Ectodermal cell (in vitro differentiated cells): ENCODE measurements around the gene LHFPL6.

Experiments
- H3K27ac ChIP-seq: 2 replicates; pipeline ENCODE4 v1.7.0; 2013; ENCODE audit warnings: mild to moderate bottlenecking, low read depth, low read length; ENCODE audit not compliant: insufficient read depth, poor library complexity, severe bottlenecking
- H3K27me3 ChIP-seq: 2 replicates; pipeline ENCODE4 v1.7.0; 2013; ENCODE audit warnings: mild to moderate bottlenecking, low read length; ENCODE audit not compliant: insufficient read depth, control insufficient read depth, poor library complexity, severe bottlenecking
- H3K36me3 ChIP-seq: one replicate; pipeline ENCODE4 v1.7.0; 2013; ENCODE audit warnings: low read length; ENCODE audit not compliant: control insufficient read depth, insufficient read depth
- H3K4me1 ChIP-seq: one replicate; pipeline ENCODE4 v1.7.0; 2013; ENCODE audit warnings: low read length; ENCODE audit not compliant: control insufficient read depth, insufficient read depth
- H3K4me3 ChIP-seq: 2 replicates; pipeline ENCODE4 v1.7.0; 2013; ENCODE audit warnings: low read depth, low read length, control low read depth; ENCODE audit not compliant: insufficient read depth
- H3K9me3 ChIP-seq: 2 replicates; pipeline ENCODE4 v1.7.0; 2013; ENCODE audit warnings: mild to moderate bottlenecking, low read length, moderate library complexity; ENCODE audit not compliant: control insufficient read depth
- whole genome bisulfite sequencing, 2 experiments: methylation state at CpG; one replicate each; pipeline ENCODE4 v1.1.7; 2013; ENCODE audit warnings: missing lambda C conversion rate in 2 of 2; 5-methylcytosine and 5-hydroxymethylcytosine counted together

LHFPL6 gene

DNA sequence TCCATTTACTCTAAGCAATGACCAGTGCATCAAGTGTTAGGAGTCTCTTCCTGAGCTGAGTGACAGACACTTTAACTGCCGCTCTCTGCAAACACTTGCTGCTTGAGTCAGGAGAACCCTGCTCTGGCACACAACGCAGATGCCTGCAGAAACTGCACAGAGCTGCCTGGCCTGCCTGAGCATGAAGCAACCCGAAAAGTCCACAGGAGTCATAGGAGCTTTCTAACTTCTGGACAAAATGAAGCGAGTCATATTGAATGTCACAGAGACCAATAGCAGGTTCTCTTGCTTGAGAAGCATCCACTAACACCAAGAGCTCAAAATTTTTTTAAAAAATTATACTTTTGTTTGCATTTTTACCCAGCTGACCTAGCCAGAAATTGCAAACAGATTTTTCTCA, 232.4 kb downstream of the LHFPL6 start:
- WGBS, 2 experiments = 89 to 90% methylated on average over 4 of the region's 4 CpGs
- no peaks in the 10 kb centered on the region for H3K4me1 ChIP-seq
- H3K27ac ChIP-seq = no peak overlapping the region
- H3K36me3 ChIP-seq = no peaks in the 10 kb centered on the region
- no peaks in the 10 kb centered on the region for H3K27me3 ChIP-seq
- H3K4me3 ChIP-seq = no peak overlapping the region
- H3K9me3 ChIP-seq = no peaks in the 10 kb centered on the region

GRCh38 chr13:39370048-39370447, 232.9 kb downstream of the LHFPL6 start:
- Histone ChIP-seq H3K36me3 (no peaks in the 10 kb centered on the region), H3K4me3 (no peak overlapping the region), H3K27ac (no peak overlapping the region), H3K9me3 (no peaks in the 10 kb centered on the region), H3K4me1 (peaks cover 3% of the 10 kb centered on the region), H3K27me3 (no peaks in the 10 kb centered on the region)
- WGBS, 2 experiments = 93 to 94% methylated on average over 3 of the region's 3 CpGs

- H3K4me1 ChIP-seq = peaks cover 3% of the 10 kb centered on the region
- WGBS, 2 experiments = 63 to 73% methylated on average over 1 of the region's 1 CpG
- no peaks in the 10 kb centered on the region for H3K9me3 ChIP-seq
- no peaks in the 10 kb centered on the region for H3K36me3 ChIP-seq
- H3K4me3 ChIP-seq = no peak overlapping the region
- no peaks in the 10 kb centered on the region for H3K27me3 ChIP-seq
- H3K27ac ChIP-seq = no peak overlapping the region
These were observed 233.7 kb downstream of the LHFPL6 start for GRCh38 chr13:39369161-39369890.

DNA sequence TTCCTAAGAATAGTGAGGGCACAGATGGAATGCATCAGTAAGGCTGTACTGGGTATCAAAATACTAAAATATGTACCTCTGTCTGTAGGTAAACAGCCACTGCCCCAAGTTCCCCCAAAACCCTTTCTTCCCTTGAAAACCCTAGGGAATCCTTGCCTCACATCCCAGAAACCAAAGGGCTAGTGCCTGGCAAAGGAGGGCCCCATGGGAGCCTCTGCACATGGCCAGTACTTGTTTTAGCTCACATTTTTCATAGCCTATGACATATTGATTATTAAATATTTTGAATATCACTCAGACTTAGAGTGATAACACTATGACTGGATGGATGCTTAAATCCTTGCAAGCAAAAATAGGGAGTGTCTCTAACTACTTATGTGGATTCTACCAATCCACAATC, 237.1 kb downstream of the LHFPL6 start:
- no peaks in the 10 kb centered on the region for H3K9me3 ChIP-seq
- H3K4me3 ChIP-seq = no peak overlapping the region
- H3K27ac ChIP-seq = no peak overlapping the region
- H3K36me3 ChIP-seq = no peaks in the 10 kb centered on the region
- peaks cover 7% of the 10 kb centered on the region for H3K4me1 ChIP-seq
- H3K27me3 ChIP-seq = no peaks in the 10 kb centered on the region

DNA sequence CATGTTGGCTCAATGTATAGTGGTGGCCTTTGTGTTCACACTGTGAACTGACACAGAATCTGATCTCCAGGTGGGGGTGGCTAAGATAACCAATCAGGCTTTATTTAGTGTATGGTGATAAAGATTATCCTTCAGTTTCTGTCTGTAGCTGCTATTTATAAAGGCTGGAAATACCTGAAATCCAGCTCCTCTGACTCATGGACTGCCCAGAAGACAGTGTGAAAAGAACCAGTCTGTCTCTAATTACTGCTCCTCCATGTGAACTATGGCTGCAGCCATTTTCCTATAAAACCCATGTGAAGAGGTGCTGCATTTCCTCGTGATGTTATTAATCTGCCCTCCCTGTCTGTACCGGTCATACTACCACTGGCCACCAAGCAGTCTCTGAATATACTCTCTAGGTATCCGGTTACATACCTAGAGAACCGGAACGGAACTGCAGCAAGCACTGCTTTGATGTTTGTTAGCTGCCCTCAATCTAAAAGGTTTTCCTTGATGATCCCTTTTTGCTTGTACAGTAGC, 238.0 kb downstream of the LHFPL6 start:
- no peaks in the 10 kb centered on the region for H3K36me3 ChIP-seq
- WGBS, 2 experiments = 62 to 65% methylated on average over 5 of the region's 5 CpGs
- peaks cover 7% of the 10 kb centered on the region for H3K4me1 ChIP-seq
- H3K4me3 ChIP-seq = no peak overlapping the region
- no peaks in the 10 kb centered on the region for H3K9me3 ChIP-seq
- no peak overlapping the region for H3K27ac ChIP-seq
- no peaks in the 10 kb centered on the region for H3K27me3 ChIP-seq

DNA sequence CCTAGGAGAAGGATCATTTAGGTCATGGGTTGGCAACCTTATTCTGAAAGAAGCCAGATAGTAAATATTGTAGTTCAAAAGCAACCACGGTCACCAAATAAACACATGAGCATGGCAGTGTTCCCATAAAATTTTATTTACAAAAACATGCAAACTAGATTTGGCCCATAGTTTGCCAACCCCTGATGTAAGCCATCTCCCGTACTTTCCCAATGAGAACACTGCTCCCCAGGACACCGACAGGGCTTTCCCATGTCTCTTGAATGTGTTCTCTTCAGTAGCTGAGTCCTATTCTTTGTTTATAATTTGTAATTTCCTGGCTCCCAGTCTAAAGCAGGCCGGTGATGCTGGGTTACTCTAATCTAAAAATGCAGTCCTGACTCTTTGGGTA, 239.6 kb downstream of the LHFPL6 start:
- Histone ChIP-seq H3K27ac (no peak overlapping the region), H3K9me3 (no peaks in the 10 kb centered on the region), H3K4me3 (no peak overlapping the region), H3K27me3 (no peaks in the 10 kb centered on the region), H3K4me1 (peaks cover 7% of the 10 kb centered on the region), H3K36me3 (no peaks in the 10 kb centered on the region)
- WGBS, 2 experiments = 82% methylated on average over 4 of the region's 4 CpGs

- H3K36me3 ChIP-seq = no peaks in the 10 kb centered on the region
- H3K4me3 ChIP-seq = no peak overlapping the region
- no peak overlapping the region for H3K27ac ChIP-seq
- 81 to 85% methylated on average over 5 of the region's 5 CpGs for WGBS, 2 experiments
- H3K9me3 ChIP-seq = no peaks in the 10 kb centered on the region
- peaks cover 7% of the 10 kb centered on the region for H3K4me1 ChIP-seq
- no peaks in the 10 kb centered on the region for H3K27me3 ChIP-seq
These were observed 240.2 kb downstream of the LHFPL6 start for GRCh38 chr13:39362652-39363381.

GRCh38 chr13:39353988-39354387, 249.0 kb downstream of the LHFPL6 start:
- Histone ChIP-seq H3K27me3 (peaks cover 16% of the 10 kb centered on the region), H3K4me3 (no peak overlapping the region), H3K36me3 (no peaks in the 10 kb centered on the region), H3K9me3 (no peaks in the 10 kb centered on the region), H3K4me1 (peaks cover 11% of the 10 kb centered on the region), H3K27ac (no peak overlapping the region)
- 95% methylated on average over 1 of the region's 1 CpG for WGBS, 2 experiments

DNA sequence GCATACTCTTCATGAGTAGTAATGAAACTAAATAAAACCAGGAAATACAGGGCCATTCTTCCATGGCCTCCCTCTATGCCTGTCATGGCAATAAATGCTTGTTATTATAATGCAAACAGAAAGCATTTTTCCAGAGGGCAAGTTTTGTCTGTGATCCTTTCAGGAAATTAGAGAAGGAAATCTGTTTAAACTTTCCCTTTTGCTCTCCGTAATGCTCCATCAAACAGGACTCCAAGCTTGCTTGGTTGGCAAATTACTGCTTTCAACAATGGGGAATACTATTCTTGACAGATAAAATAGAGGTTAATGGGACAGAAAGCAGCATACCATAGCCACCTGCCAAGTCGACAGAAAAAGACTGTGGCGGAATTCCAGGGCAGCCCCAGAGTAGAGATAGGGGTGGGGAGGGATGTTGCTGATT, 252.5 kb downstream of the LHFPL6 start:
- H3K4me1 ChIP-seq = peaks cover 20% of the 10 kb centered on the region
- peaks cover 31% of the 10 kb centered on the region for H3K27me3 ChIP-seq
- no peak overlapping the region for H3K27ac ChIP-seq
- H3K9me3 ChIP-seq = no peaks in the 10 kb centered on the region
- no peaks in the 10 kb centered on the region for H3K36me3 ChIP-seq
- WGBS, 2 experiments = 14 to 17% methylated on average over 3 of the region's 3 CpGs
- no peak overlapping the region for H3K4me3 ChIP-seq

DNA sequence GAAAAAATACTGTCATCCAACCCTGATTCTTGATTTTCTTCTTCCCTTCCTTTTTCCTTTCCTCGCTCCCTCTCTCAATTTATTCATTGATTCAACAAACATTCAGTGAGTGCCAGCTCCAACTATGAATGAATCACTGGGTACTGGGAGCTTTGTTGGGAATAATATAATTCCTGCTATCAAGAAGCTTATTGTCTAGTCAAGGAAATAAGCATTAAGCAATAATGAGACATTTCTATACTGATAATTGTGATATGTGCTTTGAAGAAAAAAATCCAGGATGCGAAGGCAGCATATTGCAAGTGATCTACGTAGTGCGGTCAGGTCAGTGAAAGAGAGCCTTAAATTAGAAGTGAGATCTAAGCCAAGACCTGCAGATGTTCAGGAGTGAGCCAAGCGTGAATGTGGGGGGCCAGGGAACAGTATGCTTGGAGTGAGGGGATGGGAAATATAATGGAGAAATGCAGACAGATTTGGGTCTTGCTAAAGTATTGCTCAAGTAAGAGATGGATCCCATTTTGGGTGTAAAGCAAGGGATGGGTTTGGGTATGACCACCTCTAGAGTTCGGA, 253.5 kb downstream of the LHFPL6 start:
- H3K36me3 ChIP-seq = no peaks in the 10 kb centered on the region
- H3K4me1 ChIP-seq = peaks cover 20% of the 10 kb centered on the region
- no peak overlapping the region for H3K27ac ChIP-seq
- H3K27me3 ChIP-seq = peaks cover 31% of the 10 kb centered on the region
- H3K4me3 ChIP-seq = no peak overlapping the region
- WGBS, 2 experiments = 86 to 89% methylated on average over 6 of the region's 6 CpGs
- no peaks in the 10 kb centered on the region for H3K9me3 ChIP-seq
